HepG2 (cell line): ENCODE data around the gene PXK. TPM values are rescaled to one million over a fixed set of nuclear protein-coding genes. Genes with fewer than 3 reads are reported as not detected.

Source experiments
- ADNP ChIP-seq: sonication (generic); formaldehyde crosslinking; IDR thresholded peaks from 2 replicates; pipeline ENCODE4 v1.4.0; 2020; ENCODE audit warnings: missing genetic modification reagents
- ATF2 ChIP-seq: sonication (generic); formaldehyde crosslinking; IDR thresholded peaks from 2 replicates; pipeline ENCODE4 v1.4.0; 2020; ENCODE audit warnings: missing genetic modification reagents
- FLYWCH1 ChIP-seq: sonication (generic); formaldehyde crosslinking; IDR thresholded peaks from 2 replicates; pipeline ENCODE4 v1.8.1; 2023; ENCODE audit warnings: mild to moderate bottlenecking, missing genetic modification reagents
- FOXJ3 ChIP-seq: sonication (generic); formaldehyde crosslinking; IDR thresholded peaks from 2 replicates; pipeline ENCODE4 v1.4.0; 2020; ENCODE audit warnings: missing genetic modification reagents, mild to moderate bottlenecking, borderline replicate concordance
- GATAD2A ChIP-seq: IDR thresholded peaks from 2 replicates; pipeline ENCODE4 v1.6.1; 2016
- HDAC1 ChIP-seq: sonication (generic); formaldehyde crosslinking; IDR thresholded peaks from 2 replicates; pipeline ENCODE4 v1.5.1; 2020; ENCODE audit warnings: mild to moderate bottlenecking, missing genetic modification reagents
- HNF4A ChIP-seq: sonication (generic); formaldehyde crosslinking; IDR thresholded peaks from 2 replicates; pipeline ENCODE4 v1.4.0; 2020; ENCODE audit warnings: missing genetic modification reagents
- IKZF4 ChIP-seq: sonication (generic); formaldehyde crosslinking; IDR thresholded peaks from 2 replicates; pipeline ENCODE4 v1.5.1; 2020; ENCODE audit warnings: borderline replicate concordance, mild to moderate bottlenecking, low read depth, missing genetic modification reagents; ENCODE audit errors: not compliant biosample characterization
- KLF12 ChIP-seq: sonication (generic); formaldehyde crosslinking; IDR thresholded peaks from 2 replicates; pipeline ENCODE4 v1.4.0; 2020; ENCODE audit warnings: missing genetic modification reagents, borderline replicate concordance
- MTERF4 ChIP-seq: sonication (generic); formaldehyde crosslinking; IDR thresholded peaks from 2 replicates; pipeline ENCODE4 v1.8.0; 2023; ENCODE audit warnings: mild to moderate bottlenecking, missing genetic modification reagents
- PCBP1 ChIP-seq: fragments of 200-400 bp; formaldehyde crosslinking; IDR thresholded peaks from 2 replicates; pipeline ENCODE4 v1.6.1; 2017; ENCODE audit warnings: mild to moderate bottlenecking, low read depth, low read length, borderline replicate concordance
- RARA ChIP-seq: IDR thresholded peaks from 2 replicates; pipeline ENCODE4 v1.6.1; 2016; ENCODE audit warnings: missing genetic modification reagents, missing compliant biosample characterization
- RCOR2 ChIP-seq: IDR thresholded peaks from 2 replicates; pipeline ENCODE4 v1.6.1; 2016; ENCODE audit warnings: missing biosample characterization, missing genetic modification reagents
- SOX13 ChIP-seq, 3 experiments: fragments of 450-650 bp in 1 of 3; sonication (generic) in 1 of 3; formaldehyde crosslinking in 1 of 3; IDR thresholded peaks in 2 of 3; conservative IDR thresholded peaks in 1 of 3; 2 replicates each; pipeline versions ENCODE4 v1.5.0 to v1.6.1; 2016 to 2020; ENCODE audit warnings: antibody characterized with exemption in 1 of 3, mild to moderate bottlenecking in 1 of 3, missing compliant biosample characterization in 1 of 3, missing genetic modification reagents in 1 of 3, moderate library complexity in 1 of 3
- SOX6 ChIP-seq, 2 experiments: fragments of 450-650 bp in 1 of 2; sonication (generic) in 1 of 2; formaldehyde crosslinking in 1 of 2; IDR thresholded peaks; 2 replicates each; pipeline versions ENCODE4 v1.4.0 to v1.6.1; 2017 to 2020; ENCODE audit warnings: antibody characterized with exemption in 1 of 2, mild to moderate bottlenecking in 1 of 2, missing genetic modification reagents in 1 of 2
- SP2 ChIP-seq: sonication (generic); formaldehyde crosslinking; IDR thresholded peaks from 2 replicates; pipeline ENCODE4 v1.5.1; 2020; ENCODE audit warnings: mild to moderate bottlenecking, missing genetic modification reagents
- TEAD3 ChIP-seq: optimal IDR thresholded peaks from 2 replicates; pipeline ENCODE3; 2016; ENCODE audit warnings: borderline replicate concordance
- ZMYM2 ChIP-seq: sonication (generic); formaldehyde crosslinking; IDR thresholded peaks from 2 replicates; pipeline ENCODE4 v1.8.0; 2022; ENCODE audit warnings: mild to moderate bottlenecking, missing genetic modification reagents
- polyA plus RNA-seq, 8 experiments: library from polyadenylated mRNA; depleted of rRNA in 3 of 8; stranded (reverse) in 7 of 8; unstranded in 1 of 8; fragments of >200 nt; fragmentation: Illumina TruSeq in 4 of 8; extraction: Trizol in 4 of 8; gene quantifications; 2 replicates each; pipeline versions ENCODE4 v1.2.1 to v1.2.3, GENCODE V29; 2011 to 2016; ENCODE audit warnings: low read depth in 4 of 8, missing spikeins in 1 of 8, mixed read lengths in 1 of 8; ENCODE audit not compliant: insufficient read depth in 1 of 8
- total RNA-seq, 5 experiments: library from RNA; depleted of rRNA; stranded (reverse); fragments of >200 nt; fragmentation: Illumina TruSeq; extraction: Trizol; gene quantifications; 2 replicates each; pipeline ENCODE4 v1.2.3, GENCODE V29; 2016; ENCODE audit warnings: low read depth in 1 of 5
- TF ChIP-seq, protein P1 (sequence below): sonication (generic); formaldehyde crosslinking; IDR thresholded peaks from 2 replicates; pipeline ENCODE4 v1.5.1; 2020; ENCODE audit warnings: mild to moderate bottlenecking, missing genetic modification reagents, borderline replicate concordance
- TF ChIP-seq, protein P2 (sequence below): sonication (generic); formaldehyde crosslinking; IDR thresholded peaks from 2 replicates; pipeline ENCODE4 v1.4.0; 2020; ENCODE audit warnings: mild to moderate bottlenecking, missing genetic modification reagents, borderline replicate concordance

Gene PXK
- total and polyA plus RNA-seq, 2 of the 13 experiments (the other 11 are each of a cell fraction or from before 2014, with no cell fraction given): 6.4 to 18.6 TPM

- TF ChIP-seq RCOR2 (CRISPR knock-in tag) (no peak), TEAD3 (CRISPR knock-in tag) (no peak), FOXJ3 (CRISPR knock-in tag) (no peak), HDAC1 (CRISPR knock-in tag) (no peak), ZMYM2 (CRISPR knock-in tag) (no peak), KLF12 (CRISPR knock-in tag) (no peak), ADNP (CRISPR knock-in tag) (no peak), SP2 (no peak), HNF4A (CRISPR knock-in tag) (0 out of 2 replicates have a peak, but pooled peaks have one; percentile 10), RARA (CRISPR knock-in tag) (0 out of 2 replicates have a peak, but pooled peaks have one; percentile 7), IKZF4 (no peak), MTERF4 (CRISPR knock-in tag) (no peak), SOX13 (IDR thresholded peaks at IDR 0.05) (no peak), SOX13 (CRISPR knock-in tag; conservative IDR thresholded peaks at IDR 0.05 in 1 of 2, IDR thresholded peaks at IDR 0.05 in 1 of 2) (peak in 1 of 2 experiments; percentile 23; a peak in 1 of 4 replicates), FLYWCH1 (CRISPR knock-in tag) (no peak), SOX6 (IDR thresholded peaks at IDR 0.05) (no peak), SOX6 (CRISPR knock-in tag; IDR thresholded peaks at IDR 0.05) (0 out of 2 replicates have a peak, but pooled peaks have one; percentile 31), GATAD2A (CRISPR knock-in tag) (peak; percentile 42; the same call in 1 of the 2 replicates), PCBP1 (no peak), ATF2 (CRISPR knock-in tag) (no peak)
- TF ChIP-seq, protein P1, sequence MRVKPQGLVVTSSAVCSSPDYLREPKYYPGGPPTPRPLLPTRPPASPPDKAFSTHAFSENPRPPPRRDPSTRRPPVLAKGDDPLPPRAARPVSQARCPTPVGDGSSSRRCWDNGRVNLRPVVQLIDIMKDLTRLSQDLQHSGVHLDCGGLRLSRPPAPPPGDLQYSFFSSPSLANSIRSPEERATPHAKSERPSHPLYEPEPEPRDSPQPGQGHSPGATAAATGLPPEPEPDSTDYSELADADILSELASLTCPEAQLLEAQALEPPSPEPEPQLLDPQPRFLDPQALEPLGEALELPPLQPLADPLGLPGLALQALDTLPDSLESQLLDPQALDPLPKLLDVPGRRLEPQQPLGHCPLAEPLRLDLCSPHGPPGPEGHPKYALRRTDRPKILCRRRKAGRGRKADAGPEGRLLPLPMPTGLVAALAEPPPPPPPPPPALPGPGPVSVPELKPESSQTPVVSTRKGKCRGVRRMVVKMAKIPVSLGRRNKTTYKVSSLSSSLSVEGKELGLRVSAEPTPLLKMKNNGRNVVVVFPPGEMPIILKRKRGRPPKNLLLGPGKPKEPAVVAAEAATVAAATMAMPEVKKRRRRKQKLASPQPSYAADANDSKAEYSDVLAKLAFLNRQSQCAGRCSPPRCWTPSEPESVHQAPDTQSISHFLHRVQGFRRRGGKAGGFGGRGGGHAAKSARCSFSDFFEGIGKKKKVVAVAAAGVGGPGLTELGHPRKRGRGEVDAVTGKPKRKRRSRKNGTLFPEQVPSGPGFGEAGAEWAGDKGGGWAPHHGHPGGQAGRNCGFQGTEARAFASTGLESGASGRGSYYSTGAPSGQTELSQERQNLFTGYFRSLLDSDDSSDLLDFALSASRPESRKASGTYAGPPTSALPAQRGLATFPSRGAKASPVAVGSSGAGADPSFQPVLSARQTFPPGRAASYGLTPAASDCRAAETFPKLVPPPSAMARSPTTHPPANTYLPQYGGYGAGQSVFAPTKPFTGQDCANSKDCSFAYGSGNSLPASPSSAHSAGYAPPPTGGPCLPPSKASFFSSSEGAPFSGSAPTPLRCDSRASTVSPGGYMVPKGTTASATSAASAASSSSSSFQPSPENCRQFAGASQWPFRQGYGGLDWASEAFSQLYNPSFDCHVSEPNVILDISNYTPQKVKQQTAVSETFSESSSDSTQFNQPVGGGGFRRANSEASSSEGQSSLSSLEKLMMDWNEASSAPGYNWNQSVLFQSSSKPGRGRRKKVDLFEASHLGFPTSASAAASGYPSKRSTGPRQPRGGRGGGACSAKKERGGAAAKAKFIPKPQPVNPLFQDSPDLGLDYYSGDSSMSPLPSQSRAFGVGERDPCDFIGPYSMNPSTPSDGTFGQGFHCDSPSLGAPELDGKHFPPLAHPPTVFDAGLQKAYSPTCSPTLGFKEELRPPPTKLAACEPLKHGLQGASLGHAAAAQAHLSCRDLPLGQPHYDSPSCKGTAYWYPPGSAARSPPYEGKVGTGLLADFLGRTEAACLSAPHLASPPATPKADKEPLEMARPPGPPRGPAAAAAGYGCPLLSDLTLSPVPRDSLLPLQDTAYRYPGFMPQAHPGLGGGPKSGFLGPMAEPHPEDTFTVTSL (CRISPR knock-in tag): no peak
- TF ChIP-seq, protein P2, sequence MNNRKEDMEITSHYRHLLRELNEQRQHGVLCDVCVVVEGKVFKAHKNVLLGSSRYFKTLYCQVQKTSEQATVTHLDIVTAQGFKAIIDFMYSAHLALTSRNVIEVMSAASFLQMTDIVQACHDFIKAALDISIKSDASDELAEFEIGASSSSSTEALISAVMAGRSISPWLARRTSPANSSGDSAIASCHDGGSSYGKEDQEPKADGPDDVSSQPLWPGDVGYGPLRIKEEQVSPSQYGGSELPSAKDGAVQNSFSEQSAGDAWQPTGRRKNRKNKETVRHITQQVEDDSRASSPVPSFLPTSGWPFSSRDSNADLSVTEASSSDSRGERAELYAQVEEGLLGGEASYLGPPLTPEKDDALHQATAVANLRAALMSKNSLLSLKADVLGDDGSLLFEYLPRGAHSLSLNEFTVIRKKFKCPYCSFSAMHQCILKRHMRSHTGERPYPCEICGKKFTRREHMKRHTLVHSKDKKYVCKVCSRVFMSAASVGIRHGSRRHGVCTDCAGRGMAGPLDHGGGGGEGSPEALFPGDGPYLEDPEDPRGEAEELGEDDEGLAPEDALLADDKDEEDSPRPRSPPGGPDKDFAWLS (CRISPR knock-in tag): no peak
Measured at GRCh38 chr3:58325525-58325992, 7.1 kb upstream of the PXK start (continued).
